Measurements from ENCODE around the gene ATF6.
A peak's percentile ranks its signal among the peaks of the same experiment; 100 is the strongest.

ATF6 gene

GRCh38 chr1:161986328-161986727 is 220.2 kb downstream of the ATF6 start:
- no peak overlapping the region for H3K4me3 ChIP-seq (ENCODE audit: control insufficient read depth, low read depth, low read length)
- no peak for TF ChIP-seq CTCF (conservative IDR thresholded peaks at IDR 0.05; ENCODE audit: control insufficient read depth, insufficient read depth, low read depth, low read length)
- DNase-seq (ENCODE audit: low read depth), result peak; percentile 16

GRCh38 chr1:161987303-161987702 is 221.2 kb downstream of the ATF6 start:
- no peak for TF ChIP-seq CTCF (conservative IDR thresholded peaks at IDR 0.05; ENCODE audit: control insufficient read depth, insufficient read depth, low read depth, low read length)
- DNase-seq (ENCODE audit: low read depth), result peak; percentile 37
- no peak overlapping the region for H3K4me3 ChIP-seq (ENCODE audit: control insufficient read depth, low read depth, low read length)

- no peak for TF ChIP-seq CTCF (conservative IDR thresholded peaks at IDR 0.05; ENCODE audit: control insufficient read depth, insufficient read depth, low read depth, low read length)
- DNase-seq (ENCODE audit: low read depth), result no peak
- no peak overlapping the region for H3K4me3 ChIP-seq (ENCODE audit: control insufficient read depth, low read depth, low read length)
These were observed 221.8 kb downstream of the ATF6 start for GRCh38 chr1:161987872-161988271.

GRCh38 chr1:161988413-161988812 is 222.3 kb downstream of the ATF6 start:
- no peak for TF ChIP-seq CTCF (conservative IDR thresholded peaks at IDR 0.05; ENCODE audit: control insufficient read depth, insufficient read depth, low read depth, low read length)

GRCh38 chr1:161989108-161989507 is 223.0 kb downstream of the ATF6 start:
- no peak overlapping the region for H3K4me3 ChIP-seq (ENCODE audit: control insufficient read depth, low read depth, low read length)
- TF ChIP-seq CTCF (conservative IDR thresholded peaks at IDR 0.05; ENCODE audit: control insufficient read depth, insufficient read depth, low read depth, low read length), result no peak
- peak; percentile 64 for DNase-seq (ENCODE audit: low read depth)

More at GRCh38 chr1:161988413-161988812, 222.3 kb downstream of the ATF6 start:
- no peak overlapping the region for H3K4me3 ChIP-seq (ENCODE audit: control insufficient read depth, low read depth, low read length)
- no peak for DNase-seq (ENCODE audit: low read depth)

- H3K4me3 ChIP-seq (ENCODE audit: control insufficient read depth, low read depth, low read length), result no peak overlapping the region
- DNase-seq (ENCODE audit: low read depth), result no peak
- TF ChIP-seq CTCF (conservative IDR thresholded peaks at IDR 0.05; ENCODE audit: control insufficient read depth, insufficient read depth, low read depth, low read length), result no peak
These were observed 223.7 kb downstream of the ATF6 start for GRCh38 chr1:161989786-161990185.

GRCh38 chr1:161993576-161993975 is 227.5 kb downstream of the ATF6 start:
- TF ChIP-seq CTCF (conservative IDR thresholded peaks at IDR 0.05; ENCODE audit: control insufficient read depth, insufficient read depth, low read depth, low read length), result no peak
- no peak for DNase-seq (ENCODE audit: low read depth)
- no peak overlapping the region for H3K4me3 ChIP-seq (ENCODE audit: control insufficient read depth, low read depth, low read length)
